Gastroesophageal sphincter (tissue), 4 donors: Measurements from ENCODE around the gene ZSWIM9. TPM values are rescaled to one million over a fixed set of nuclear protein-coding genes. Genes with fewer than 3 reads are reported as not detected.

Source experiments
- total RNA-seq, 4 donors: library from RNA; depleted of rRNA; stranded (reverse); fragments of >200 nt; gene quantifications; one replicate each; pipeline ENCODE4 v1.1.0, GENCODE V29; 2016

ZSWIM9 gene
- total RNA-seq, 4 donors from 2014 or later: 3.2 to 8.3 (median 5.7) TPM

Other genes starting within 250 kb of the ZSWIM9 start
- gene BSPH1, start 178.5 kb upstream of the ZSWIM9 start, total RNA-seq: not detected
- not detected for gene ELSPBP1, start 176.0 kb upstream of the ZSWIM9 start, total RNA-seq
- gene CABP5, start 126.6 kb upstream of the ZSWIM9 start, total RNA-seq: not detected
- 10 to 100 TPM in 2 of 4 donors, 1 to 10 TPM in 2; 3.8 to 15.6 (median 9.7) TPM for gene PLA2G4C, start 59.9 kb upstream of the ZSWIM9 start, total RNA-seq
- 10 to 100 TPM in 1 of 4 donors, 1 to 10 TPM in 3; 2.7 to 12.6 (median 7.1) TPM for gene LIG1, start 336 bp upstream of the ZSWIM9 start, total RNA-seq
- 10 to 100 TPM; 18.7 to 30.4 (median 22.4) TPM for gene CARD8, start 85.2 kb downstream of the ZSWIM9 start, total RNA-seq
- under 1 TPM in 2 of 4 donors, not detected in 2; 0.27 to 0.64 TPM for gene ZNF114, start 99.4 kb downstream of the ZSWIM9 start, total RNA-seq
- gene EMP3, start 154.9 kb downstream of the ZSWIM9 start, total RNA-seq: 10 to 100 TPM; 36.3 to 74.2 (median 56.5) TPM
- 10 to 100 TPM in 1 of 4 donors, 1 to 10 TPM in 3; 2.8 to 13.1 (median 6.6) TPM for gene TMEM143, start 193.3 kb downstream of the ZSWIM9 start, total RNA-seq
- gene SYNGR4, start 193.7 kb downstream of the ZSWIM9 start, total RNA-seq: not detected
- gene KDELR1, start 220.9 kb downstream of the ZSWIM9 start, total RNA-seq: 10 to 100 TPM; 60.4 to 87.9 (median 70.8) TPM
- under 1 TPM in 3 of 4 donors, not detected in 1; 0.08 to 0.62 (median 0.47) TPM for gene GRIN2D, start 223.0 kb downstream of the ZSWIM9 start, total RNA-seq